ENCODE data around the gene COX17.
"Not testable (repeated sequence)": the region's sequence is repeated elsewhere in the genome, so short reads cannot be mapped to it uniquely, and the experiment has no call there.

The COX17 gene

DNA sequence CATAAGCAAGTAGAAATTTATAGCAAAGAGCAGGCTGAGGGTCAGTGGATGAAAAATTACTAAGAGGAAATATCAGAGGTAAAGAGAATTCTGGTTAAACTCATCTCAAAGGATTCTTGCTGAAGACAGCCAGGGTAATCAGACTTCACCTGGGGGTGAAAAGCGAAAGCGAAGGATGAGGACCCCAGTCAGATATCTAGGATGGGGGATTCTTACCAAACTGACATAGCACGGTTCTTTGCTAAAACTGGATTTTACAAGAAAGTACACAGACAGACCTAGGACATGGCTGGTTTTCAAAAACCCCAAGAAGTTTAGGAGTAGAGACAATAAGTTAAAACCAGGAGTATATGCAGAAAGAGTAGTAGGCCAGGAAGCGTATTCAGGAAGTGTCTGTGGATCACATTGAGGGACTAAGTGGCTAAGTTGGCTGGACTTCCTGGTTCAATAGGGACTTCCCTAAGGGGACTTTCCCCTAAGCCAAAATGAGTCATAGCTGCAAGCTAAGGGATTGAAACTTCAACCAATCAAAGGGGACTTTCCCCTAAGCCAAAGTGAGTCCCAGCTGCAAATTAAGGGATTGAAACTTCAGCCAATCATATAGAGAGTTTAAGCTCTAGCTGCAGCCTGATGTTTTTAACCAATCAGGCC is 23.2 kb upstream of the COX17 start:
- H3K27ac ChIP-seq (ENCODE audit: low read depth, low read length): peak overlapping the region; percentile 35; the same call in 1 of the 2 replicates
- no peaks in the 10 kb centered on the region for H3K36me3 ChIP-seq (ENCODE audit: insufficient read depth, low read length)
- H3K4me1 ChIP-seq (ENCODE audit: control insufficient read depth, insufficient read depth, low read length, unreplicated experiment): peaks cover 10% of the 10 kb centered on the region
- H3K4me3 ChIP-seq (ENCODE audit: low read depth, low read length): no peak overlapping the region
- peaks cover 4% of the 10 kb centered on the region; the same call in 1 of the 2 replicates for H3K27me3 ChIP-seq (ENCODE audit: insufficient read depth, low read length)
- H2AFZ ChIP-seq (ENCODE audit: low read length, unreplicated experiment): peak overlapping the region; percentile 57
- H3K79me2 ChIP-seq (ENCODE audit: control insufficient read depth, insufficient read depth, low read length, unreplicated experiment): no peaks in the 10 kb centered on the region

DNA sequence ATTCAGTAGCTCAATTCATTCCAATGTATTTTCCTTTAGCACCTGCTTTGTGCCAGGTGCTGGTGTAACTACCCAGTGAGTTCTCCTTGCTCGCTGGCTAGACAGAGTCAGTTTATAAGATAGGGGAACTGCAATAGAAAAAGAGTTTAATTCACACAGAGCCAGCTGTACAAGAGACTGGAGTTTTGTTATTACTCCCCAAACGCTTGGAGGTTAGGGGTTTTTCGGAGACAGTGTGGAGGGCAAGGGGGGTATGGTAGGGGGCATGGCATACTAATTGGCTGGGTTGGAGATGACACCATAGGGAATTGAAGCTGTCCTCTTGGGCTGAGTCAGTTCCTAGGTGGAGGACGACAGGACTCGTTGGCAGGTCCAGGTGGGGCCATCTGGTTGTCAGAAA is 20.2 kb upstream of the COX17 start:
- peaks cover 4% of the 10 kb centered on the region; the same call in 1 of the 2 replicates for H3K27me3 ChIP-seq (ENCODE audit: insufficient read depth, low read length)
- H2AFZ ChIP-seq (ENCODE audit: low read length, unreplicated experiment): no peak overlapping the region
- H3K36me3 ChIP-seq (ENCODE audit: insufficient read depth, low read length): no peaks in the 10 kb centered on the region
- no peaks in the 10 kb centered on the region for H3K79me2 ChIP-seq (ENCODE audit: control insufficient read depth, insufficient read depth, low read length, unreplicated experiment)
- no peak overlapping the region for H3K4me3 ChIP-seq (ENCODE audit: low read depth, low read length)
- peaks cover 7% of the 10 kb centered on the region for H3K4me1 ChIP-seq (ENCODE audit: control insufficient read depth, insufficient read depth, low read length, unreplicated experiment)
- no peak overlapping the region for H3K27ac ChIP-seq (ENCODE audit: low read depth, low read length)

DNA sequence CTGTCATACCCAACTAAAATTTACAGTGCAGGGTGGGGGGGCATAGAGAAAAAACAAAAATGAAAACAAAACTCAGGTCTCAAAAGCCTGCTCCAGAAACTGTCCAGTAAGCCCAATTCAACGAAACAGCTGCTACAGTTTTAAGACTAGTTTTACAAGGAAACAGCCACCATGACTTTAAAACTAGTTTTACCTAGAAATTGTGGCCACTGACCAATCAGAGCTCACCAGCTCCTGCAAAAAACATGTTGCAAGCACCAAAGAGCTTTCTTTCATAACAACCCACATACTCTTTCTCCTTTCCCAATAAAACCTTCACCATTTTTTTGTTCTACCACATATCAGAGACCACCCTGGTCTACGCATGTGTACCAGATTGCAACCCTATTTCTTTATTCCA is 18.3 kb upstream of the COX17 start:
- H3K27me3 ChIP-seq (ENCODE audit: insufficient read depth, low read length): peaks cover 4% of the 10 kb centered on the region; the same call in 1 of the 2 replicates
- H3K27ac ChIP-seq (ENCODE audit: low read depth, low read length): no peak overlapping the region
- no peak overlapping the region for H2AFZ ChIP-seq (ENCODE audit: low read length, unreplicated experiment)
- H3K79me2 ChIP-seq (ENCODE audit: control insufficient read depth, insufficient read depth, low read length, unreplicated experiment): no peaks in the 10 kb centered on the region
- H3K36me3 ChIP-seq (ENCODE audit: insufficient read depth, low read length): no peaks in the 10 kb centered on the region
- no peak overlapping the region for H3K4me3 ChIP-seq (ENCODE audit: low read depth, low read length)
- no peaks in the 10 kb centered on the region for H3K4me1 ChIP-seq (ENCODE audit: control insufficient read depth, insufficient read depth, low read length, unreplicated experiment)

DNA sequence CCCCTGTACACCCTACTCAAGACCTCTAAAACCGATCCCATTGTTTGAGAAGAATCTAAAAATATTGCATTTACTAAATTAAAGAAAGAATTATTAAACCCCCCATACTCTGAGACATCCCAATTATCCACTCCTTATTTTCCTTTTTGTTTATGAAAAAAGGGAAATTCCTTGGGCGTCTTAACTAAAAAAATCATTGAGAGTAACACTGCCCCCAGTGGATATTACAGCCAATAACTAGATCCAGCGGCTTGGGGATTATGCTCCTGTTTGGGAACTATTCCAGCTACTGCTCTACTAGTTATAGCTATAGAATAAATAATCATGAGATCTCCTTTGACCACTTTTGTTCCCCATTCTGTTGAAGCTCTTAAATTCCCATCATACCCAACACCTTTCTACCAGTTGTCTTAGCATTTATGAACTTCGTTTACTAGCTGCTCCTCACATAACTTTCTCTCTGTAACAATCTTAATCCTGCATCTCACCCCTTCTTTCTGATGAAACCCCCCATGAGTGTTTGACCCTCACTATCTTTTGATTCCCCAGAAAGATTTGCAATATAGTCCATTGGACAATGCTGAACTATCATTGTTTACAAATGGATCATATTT is 12.9 kb upstream of the COX17 start:
- Histone ChIP-seq H3K27me3 (ENCODE audit: insufficient read depth, low read length) (peaks cover 4% of the 10 kb centered on the region; the same call in 1 of the 2 replicates), H3K27ac (ENCODE audit: low read depth, low read length) (no peak overlapping the region), H3K4me1 (ENCODE audit: control insufficient read depth, insufficient read depth, low read length, unreplicated experiment) (no peaks in the 10 kb centered on the region), H3K79me2 (ENCODE audit: control insufficient read depth, insufficient read depth, low read length, unreplicated experiment) (no peaks in the 10 kb centered on the region), H3K36me3 (ENCODE audit: insufficient read depth, low read length) (no peaks in the 10 kb centered on the region), H3K4me3 (ENCODE audit: low read depth, low read length) (no peak overlapping the region), H2AFZ (ENCODE audit: low read length, unreplicated experiment) (no peak overlapping the region)

DNA sequence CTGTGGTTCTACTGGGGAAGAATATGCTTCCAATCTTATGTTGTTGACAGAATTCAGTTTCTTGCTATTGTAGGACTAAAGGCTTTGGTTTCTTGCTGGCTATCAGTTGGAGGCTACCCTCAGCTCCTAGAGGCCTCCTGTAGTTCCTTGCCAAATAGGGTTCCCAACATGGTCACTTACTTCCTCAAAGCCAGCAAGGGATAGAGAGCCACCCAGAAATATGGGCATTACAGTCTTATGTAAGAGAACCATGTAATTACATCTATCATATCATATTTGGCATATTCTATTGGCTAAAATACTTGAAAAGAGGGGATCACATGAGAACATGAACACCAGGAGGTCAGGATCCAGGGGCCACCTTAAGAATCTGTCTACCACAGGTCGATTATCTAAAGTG is 6.2 kb upstream of the COX17 start:
- Histone ChIP-seq H3K4me1 (ENCODE audit: control insufficient read depth, insufficient read depth, low read length, unreplicated experiment) (no peaks in the 10 kb centered on the region), H3K79me2 (ENCODE audit: control insufficient read depth, insufficient read depth, low read length, unreplicated experiment) (no peaks in the 10 kb centered on the region), H2AFZ (ENCODE audit: low read length, unreplicated experiment) (no peak overlapping the region), H3K4me3 (ENCODE audit: low read depth, low read length) (no peak overlapping the region), H3K36me3 (ENCODE audit: insufficient read depth, low read length) (no peaks in the 10 kb centered on the region), H3K27ac (ENCODE audit: low read depth, low read length) (no peak overlapping the region), H3K27me3 (ENCODE audit: insufficient read depth, low read length) (no peaks in the 10 kb centered on the region)

DNA sequence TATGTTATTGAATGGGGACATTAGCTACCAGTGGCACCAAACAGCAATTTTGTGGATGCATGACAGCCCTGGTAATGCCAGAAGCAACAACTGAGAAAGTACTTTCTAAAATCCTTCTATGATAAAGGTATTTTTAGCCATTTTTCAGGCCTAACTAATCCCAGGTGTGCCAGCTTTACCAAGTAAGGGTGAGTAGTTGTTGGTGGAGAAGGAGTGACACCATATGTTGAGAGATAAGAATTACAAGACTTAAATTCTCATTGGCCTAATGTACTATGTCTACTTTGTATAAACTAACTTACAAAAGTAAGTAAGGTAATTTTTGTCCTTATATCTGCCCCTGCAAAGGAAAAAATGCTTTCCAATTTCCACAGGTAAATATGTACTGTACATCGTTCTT is 4.1 kb upstream of the COX17 start:
- Histone ChIP-seq H3K27me3 (ENCODE audit: insufficient read depth, low read length) (no peaks in the 10 kb centered on the region), H3K27ac (ENCODE audit: low read depth, low read length) (no peak overlapping the region), H3K79me2 (ENCODE audit: control insufficient read depth, insufficient read depth, low read length, unreplicated experiment) (peaks cover 4% of the 10 kb centered on the region), H2AFZ (ENCODE audit: low read length, unreplicated experiment) (no peak overlapping the region), H3K4me1 (ENCODE audit: control insufficient read depth, insufficient read depth, low read length, unreplicated experiment) (peaks cover 5% of the 10 kb centered on the region), H3K36me3 (ENCODE audit: insufficient read depth, low read length) (no peaks in the 10 kb centered on the region), H3K4me3 (ENCODE audit: low read depth, low read length) (no peak overlapping the region)

DNA sequence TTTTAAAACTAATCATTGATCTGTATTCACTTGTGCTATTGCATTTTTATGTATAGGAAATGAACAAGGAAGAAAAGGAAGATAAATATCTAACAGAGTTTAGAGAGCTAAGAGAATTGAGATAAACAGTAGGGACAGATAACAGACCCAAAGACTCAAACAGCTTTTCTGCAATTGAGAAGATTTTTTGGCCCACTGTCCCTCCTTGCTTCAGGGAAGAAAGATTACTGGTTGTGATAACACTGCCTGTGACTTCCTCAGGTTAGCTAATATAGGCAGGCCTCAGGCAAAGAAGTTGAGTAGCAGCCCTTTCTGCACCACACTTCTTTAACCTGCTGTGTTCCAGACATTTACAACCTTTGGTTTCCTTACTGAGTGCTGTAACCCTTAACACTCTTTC is 2.7 kb upstream of the COX17 start:
- Histone ChIP-seq H3K4me1 (ENCODE audit: control insufficient read depth, insufficient read depth, low read length, unreplicated experiment) (peaks cover 18% of the 10 kb centered on the region), H2AFZ (ENCODE audit: low read length, unreplicated experiment) (no peak overlapping the region)

DNA sequence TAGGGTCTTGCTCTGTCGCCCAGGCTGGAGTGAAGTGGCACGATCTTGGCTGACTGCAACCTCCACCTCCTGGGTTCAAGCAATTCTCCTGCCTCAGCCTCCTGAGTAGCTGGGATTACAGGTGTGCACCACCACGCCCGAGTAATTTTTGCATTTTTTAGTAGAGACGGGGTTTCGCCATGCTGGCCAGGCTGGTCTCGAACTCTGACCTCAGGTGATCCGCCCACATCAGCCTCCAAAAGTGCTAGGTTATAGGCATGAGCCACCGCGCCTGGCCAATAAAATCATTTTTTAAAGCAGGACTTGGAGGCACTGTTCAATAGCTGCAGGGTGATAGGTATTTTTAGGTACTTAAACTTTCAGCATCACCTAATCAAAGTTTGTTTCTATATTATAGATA is 1.0 kb upstream of the COX17 start:
- not testable (repeated sequence) for H3K27ac ChIP-seq (ENCODE audit: low read depth, low read length)

More for the DNA sequence above, 2.7 kb upstream of the COX17 start:
- Histone ChIP-seq H3K27ac (ENCODE audit: low read depth, low read length) (no peak overlapping the region), H3K27me3 (ENCODE audit: insufficient read depth, low read length) (no peaks in the 10 kb centered on the region), H3K4me3 (ENCODE audit: low read depth, low read length) (no peak overlapping the region), H3K36me3 (ENCODE audit: insufficient read depth, low read length) (no peaks in the 10 kb centered on the region), H3K79me2 (ENCODE audit: control insufficient read depth, insufficient read depth, low read length, unreplicated experiment) (peaks cover 18% of the 10 kb centered on the region)

DNA sequence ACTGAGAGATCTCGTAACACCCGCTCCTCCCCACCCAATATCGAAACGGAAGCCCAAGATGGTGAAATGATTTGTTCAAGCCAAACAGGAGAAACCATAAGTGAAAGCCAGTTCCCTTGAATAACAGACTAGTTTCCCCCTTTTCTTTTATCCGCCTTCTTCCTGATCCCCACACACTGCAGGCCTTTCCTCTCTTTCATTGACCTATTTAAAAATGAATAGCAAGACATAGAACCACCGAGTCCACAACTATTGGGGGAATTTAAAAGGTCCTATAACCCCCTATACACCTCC is 382 bp upstream of the COX17 start:
- Histone ChIP-seq H3K4me1 (ENCODE audit: control insufficient read depth, insufficient read depth, low read length, unreplicated experiment) (peaks cover 18% of the 10 kb centered on the region), H3K27ac (ENCODE audit: low read depth, low read length) (peak overlapping the region; percentile 72), H2AFZ (ENCODE audit: low read length, unreplicated experiment) (peak overlapping the region; percentile 98), H3K4me3 (ENCODE audit: low read depth, low read length) (peak overlapping the region; percentile 86), H3K79me2 (ENCODE audit: control insufficient read depth, insufficient read depth, low read length, unreplicated experiment) (peaks cover 19% of the 10 kb centered on the region), H3K36me3 (ENCODE audit: insufficient read depth, low read length) (no peaks in the 10 kb centered on the region), H3K27me3 (ENCODE audit: insufficient read depth, low read length) (no peaks in the 10 kb centered on the region)

More for the DNA sequence above, 1.0 kb upstream of the COX17 start:
- not testable (repeated sequence) for H3K4me3 ChIP-seq (ENCODE audit: low read depth, low read length); H3K27me3 ChIP-seq (ENCODE audit: insufficient read depth, low read length); H3K36me3 ChIP-seq (ENCODE audit: insufficient read depth, low read length); H2AFZ ChIP-seq (ENCODE audit: low read length, unreplicated experiment)
- Histone ChIP-seq H3K79me2 (ENCODE audit: control insufficient read depth, insufficient read depth, low read length, unreplicated experiment) (peaks cover 19% of the 10 kb centered on the region), H3K4me1 (ENCODE audit: control insufficient read depth, insufficient read depth, low read length, unreplicated experiment) (peaks cover 18% of the 10 kb centered on the region)

DNA sequence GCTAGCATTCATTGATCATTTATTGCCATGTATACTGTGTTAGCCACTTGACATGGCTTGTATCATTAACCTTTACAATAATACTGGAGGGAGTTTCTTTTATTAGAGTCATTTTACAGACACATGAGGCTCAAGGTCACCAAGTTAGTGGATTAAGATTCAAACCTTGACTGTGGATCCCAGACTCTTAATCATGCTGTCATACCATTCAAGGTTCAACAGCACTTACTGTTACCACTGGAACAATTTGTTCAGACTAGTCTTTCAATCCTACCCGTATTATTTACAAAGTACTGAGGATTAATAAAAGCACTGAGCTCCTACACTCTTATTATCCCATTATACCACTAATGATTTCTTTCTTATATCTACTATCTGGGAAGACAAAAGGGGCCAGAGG is 1.2 kb downstream of the COX17 start:
- Histone ChIP-seq H3K36me3 (ENCODE audit: insufficient read depth, low read length) (peaks cover 5% of the 10 kb centered on the region; the same call in 1 of the 2 replicates), H3K4me3 (ENCODE audit: low read depth, low read length) (peak overlapping the region; percentile 86), H2AFZ (ENCODE audit: low read length, unreplicated experiment) (peak overlapping the region; percentile 94), H3K27me3 (ENCODE audit: insufficient read depth, low read length) (no peaks in the 10 kb centered on the region), H3K4me1 (ENCODE audit: control insufficient read depth, insufficient read depth, low read length, unreplicated experiment) (peaks cover 18% of the 10 kb centered on the region), H3K79me2 (ENCODE audit: control insufficient read depth, insufficient read depth, low read length, unreplicated experiment) (peaks cover 19% of the 10 kb centered on the region), H3K27ac (ENCODE audit: low read depth, low read length) (peak overlapping the region; percentile 72)

DNA sequence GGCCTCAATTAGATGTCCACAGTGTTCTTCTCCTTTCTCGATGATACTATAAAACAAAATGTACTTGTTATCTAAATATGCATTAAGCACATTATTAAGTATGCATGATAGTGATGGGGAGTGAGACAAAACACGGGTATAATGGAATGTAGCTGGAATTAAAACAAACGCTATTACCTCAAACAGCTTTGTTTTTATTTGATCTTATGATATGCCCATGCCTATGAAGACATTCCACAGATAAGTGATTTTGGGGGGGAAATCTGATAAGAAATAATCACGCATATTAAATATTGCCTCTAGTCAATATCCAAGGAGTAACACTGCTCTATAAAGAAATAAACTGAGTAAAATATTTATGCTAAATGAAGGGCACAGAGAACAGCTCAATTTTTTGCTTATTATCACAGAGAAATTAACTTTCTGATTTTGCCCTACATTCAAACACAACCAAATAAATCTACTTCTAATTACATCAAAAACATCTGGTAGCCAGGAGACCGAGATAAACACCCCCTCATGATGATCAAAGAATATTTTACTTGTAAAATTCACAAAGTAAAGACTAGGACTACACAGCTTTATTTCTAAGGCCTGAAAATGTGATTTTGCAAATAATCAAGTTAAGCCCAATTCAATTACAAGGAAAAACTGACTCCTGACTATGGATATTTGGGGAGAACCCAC is 1.9 kb downstream of the COX17 start:
- peak overlapping the region; percentile 72; the same call in 1 of the 2 replicates for H3K27ac ChIP-seq (ENCODE audit: low read depth, low read length)
- H3K4me1 ChIP-seq (ENCODE audit: control insufficient read depth, insufficient read depth, low read length, unreplicated experiment): peaks cover 20% of the 10 kb centered on the region
- peaks cover 19% of the 10 kb centered on the region for H3K79me2 ChIP-seq (ENCODE audit: control insufficient read depth, insufficient read depth, low read length, unreplicated experiment)
- peak overlapping the region; percentile 86 for H3K4me3 ChIP-seq (ENCODE audit: low read depth, low read length)
- peaks cover 8% of the 10 kb centered on the region; the same call in 1 of the 2 replicates for H3K36me3 ChIP-seq (ENCODE audit: insufficient read depth, low read length)
- no peaks in the 10 kb centered on the region for H3K27me3 ChIP-seq (ENCODE audit: insufficient read depth, low read length)
- H2AFZ ChIP-seq (ENCODE audit: low read length, unreplicated experiment): no peak overlapping the region
